Endothelial cell of hepatic sinusoid (primary cell): Measurements from ENCODE around the gene SDSL.

Experiments
- in situ Hi-C: cut with HindIII; loops from 2 replicates; pipeline ENCODE4 v1.10.0; 2017; ENCODE audit warnings: low sequenced_read_pairs

SDSL gene

GRCh38 chr12:113396200-113396599, 26.0 kb upstream of the SDSL start:
- in situ Hi-C loops, result no loop called here

- in situ Hi-C loops, result no loop called here
Observed at GRCh38 chr12:113396828-113397496, 25.2 kb upstream of the SDSL start.

- in situ Hi-C loops, result no loop called here
Observed at GRCh38 chr12:113397497-113398197, 24.5 kb upstream of the SDSL start.

- in situ Hi-C loops, result no loop called here
Observed at GRCh38 chr12:113398346-113399290, 23.6 kb upstream of the SDSL start.

- in situ Hi-C loops, result no loop called here
Observed at GRCh38 chr12:113399490-113399889, 22.7 kb upstream of the SDSL start.

DNA sequence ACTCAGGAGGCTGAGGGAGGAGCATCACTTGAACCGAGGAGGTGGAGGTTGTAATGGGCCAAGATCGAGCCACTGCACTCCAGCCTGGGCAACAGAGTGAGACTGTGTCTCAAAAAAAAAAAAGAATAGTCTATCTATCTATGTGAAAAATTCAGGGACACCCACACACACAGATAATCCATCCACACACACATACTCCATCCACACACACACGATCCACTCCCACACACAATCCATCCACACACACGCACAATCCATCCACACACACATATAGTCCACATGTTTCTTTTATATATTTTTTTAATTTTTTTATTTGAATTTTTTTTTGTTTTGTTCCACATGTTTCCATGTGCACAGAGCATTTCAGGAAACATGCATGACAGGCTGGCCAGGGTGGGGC, 21.8 kb upstream of the SDSL start:
- in situ Hi-C loops, result no loop called here

DNA sequence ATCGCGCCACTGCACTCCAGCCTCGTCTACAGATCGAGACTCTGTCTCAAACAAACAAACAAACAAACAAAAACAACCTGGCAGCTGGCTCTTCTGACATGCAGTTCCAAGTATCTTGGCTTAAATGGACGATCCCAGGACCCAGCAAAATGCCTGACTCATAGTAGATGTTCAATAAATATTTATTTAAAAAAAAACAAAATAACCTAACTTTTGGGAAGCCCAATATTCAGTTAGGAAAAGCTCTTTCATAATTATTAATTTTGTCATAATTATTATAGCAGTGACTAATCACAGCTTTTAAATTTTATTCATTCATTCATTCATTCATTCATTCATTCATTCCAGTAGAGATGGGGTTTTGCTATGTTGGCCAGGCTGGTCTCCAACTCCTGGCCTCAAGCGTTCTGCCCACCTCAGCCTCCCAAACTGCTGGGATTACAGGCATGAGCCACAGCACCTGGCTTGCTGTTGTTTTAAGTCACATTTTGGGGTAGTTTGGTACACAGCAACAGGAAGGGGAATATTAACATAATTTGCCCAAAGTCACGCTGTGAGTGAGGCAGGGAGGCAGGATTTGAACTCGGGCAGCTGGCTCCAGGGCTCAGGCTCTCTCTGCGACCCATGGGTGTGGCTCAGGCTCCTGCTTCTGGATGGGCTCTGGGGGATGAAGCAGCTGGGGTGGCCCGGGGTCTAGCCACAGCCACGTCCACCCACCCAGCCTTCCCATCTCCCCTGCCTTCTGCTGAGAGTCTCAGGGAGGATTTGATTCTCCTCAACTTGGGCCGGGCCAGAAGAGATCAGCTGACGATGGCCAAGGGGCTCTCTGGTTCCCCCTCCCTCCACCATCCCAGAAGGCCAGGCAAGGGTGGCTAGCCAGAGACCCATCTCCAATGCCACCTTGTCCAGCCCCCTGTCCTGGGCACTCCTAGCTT, 20.8 kb upstream of the SDSL start:
- in situ Hi-C loops, result no loop called here

GRCh38 chr12:113402586-113403260, 19.5 kb upstream of the SDSL start:
- in situ Hi-C loops, result no loop called here

DNA sequence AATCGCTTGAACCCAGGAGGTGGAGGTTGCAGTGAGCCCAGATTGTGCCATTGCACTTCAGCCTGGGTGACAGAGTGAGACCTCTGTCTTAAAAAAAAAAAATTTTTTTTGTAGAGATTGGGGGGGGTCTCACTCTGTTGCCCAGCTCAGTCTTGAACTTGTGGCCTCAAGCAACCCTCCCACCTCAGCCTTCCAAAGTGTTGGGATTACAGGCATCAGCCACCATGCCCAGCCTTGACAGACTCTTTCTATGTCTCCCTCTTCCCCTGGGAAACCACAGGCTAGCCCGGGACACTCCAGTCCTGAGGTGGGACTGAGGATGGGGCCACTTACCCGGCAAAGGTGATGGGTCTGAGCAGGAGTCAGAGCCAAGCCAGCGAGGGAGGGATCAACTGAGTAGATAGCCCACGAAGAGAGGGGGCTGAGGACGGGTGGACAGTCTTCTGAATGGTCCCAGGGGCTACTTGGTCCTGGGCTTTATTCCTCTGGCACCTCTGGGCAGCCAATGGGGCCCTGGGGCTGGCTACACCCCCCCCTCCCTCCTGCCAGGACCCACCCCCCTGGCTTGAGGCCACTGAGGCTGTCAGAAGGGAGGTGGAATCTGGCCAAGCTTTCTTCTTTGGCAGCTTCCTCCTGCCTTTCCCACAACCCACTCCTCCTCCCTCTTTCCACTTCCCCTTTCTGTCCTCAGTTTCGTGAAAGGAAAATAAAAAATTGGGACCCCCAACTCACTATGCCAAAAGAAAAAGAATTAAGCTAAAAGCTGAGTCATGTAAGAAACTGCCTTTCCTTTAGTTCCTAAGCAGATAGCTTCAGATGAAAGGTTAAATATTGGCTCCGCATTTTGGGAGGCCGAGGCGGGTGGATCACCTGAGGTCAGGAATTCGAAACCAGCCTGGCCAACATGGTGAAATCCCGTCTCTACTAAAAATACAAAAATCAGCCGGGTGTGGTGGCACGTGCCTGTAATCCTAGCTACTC, 18.5 kb upstream of the SDSL start, which contains the start of gene SDS:
TSS of gene SDS (minus strand) at position 453 of the 981 bp plus-strand sequence. CDS start 4,179 bp downstream, outside the sequence.
- in situ Hi-C loops, result no loop called here

- in situ Hi-C loops, result loop anchor here (5.0 kb wide), 3 partner anchors 43 to 213 kb away; no protein-coding TSS in a partner anchor
Observed at GRCh38 chr12:113405694-113406093, 16.5 kb upstream of the SDSL start.

- in situ Hi-C loops, result loop anchor here (5.0 kb wide), 3 partner anchors 46 to 216 kb away; no protein-coding TSS in a partner anchor
Observed at GRCh38 chr12:113407931-113408600, 14.1 kb upstream of the SDSL start.

GRCh38 chr12:113408756-113409298, 13.4 kb upstream of the SDSL start:
- in situ Hi-C loops, result loop anchor here (5.0 kb wide), 3 partner anchors 47 to 217 kb away; no protein-coding TSS in a partner anchor

DNA sequence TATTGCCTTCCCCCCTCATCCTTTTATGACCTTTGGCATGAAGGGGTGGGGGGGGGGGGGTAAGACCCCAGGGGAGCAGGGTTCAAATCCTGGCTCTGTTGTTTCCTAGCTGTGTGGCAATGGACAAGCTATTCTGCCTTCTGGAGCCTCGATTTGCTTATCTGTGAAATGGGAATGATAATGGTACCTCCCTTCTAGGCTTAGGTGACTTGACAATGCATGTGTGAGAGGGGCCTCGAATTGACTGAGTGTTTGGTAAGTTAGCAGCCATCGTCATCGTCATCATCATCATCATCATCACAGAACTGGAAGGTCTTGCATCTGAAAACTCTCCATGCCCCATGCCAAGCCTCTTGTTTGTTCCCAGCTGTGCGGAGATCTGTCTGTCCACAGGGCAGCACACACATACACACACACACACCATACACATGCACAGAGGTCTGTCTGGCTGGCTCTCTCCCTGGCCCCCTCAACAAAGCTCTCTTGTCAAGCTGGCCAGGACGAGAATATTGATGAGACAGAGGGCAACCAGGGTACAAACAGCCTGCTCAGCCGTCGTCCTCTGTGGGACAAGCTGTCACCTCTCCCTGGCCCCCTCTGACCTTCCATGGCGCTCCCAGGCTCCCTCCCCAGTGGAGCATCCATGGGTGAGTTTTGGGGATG, 12.6 kb upstream of the SDSL start:
- in situ Hi-C loops, result loop anchor here (5.0 kb wide), 3 partner anchors 47 to 217 kb away; no protein-coding TSS in a partner anchor

DNA sequence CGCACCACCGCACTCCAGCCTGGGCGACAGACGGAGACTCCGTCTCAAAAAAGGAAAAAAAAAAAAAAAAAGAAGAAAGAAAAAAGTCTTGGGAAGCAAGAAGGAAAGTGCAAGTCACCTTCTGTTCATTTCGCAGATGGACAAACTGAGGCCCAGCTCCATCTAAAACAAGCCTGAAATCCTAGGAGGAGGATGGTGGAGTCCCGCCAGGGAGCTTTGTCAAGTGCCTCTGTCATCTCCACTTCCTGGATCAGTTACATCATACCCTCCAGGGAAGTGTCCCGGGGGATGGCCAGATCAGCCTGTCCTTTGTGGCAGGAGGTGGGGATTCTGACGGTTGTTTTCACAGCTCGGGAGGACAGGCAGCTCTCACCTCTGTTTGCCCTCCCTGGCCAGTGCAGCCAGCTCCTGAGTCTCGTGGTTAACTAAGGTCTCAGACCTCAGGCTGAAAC, 8.7 kb upstream of the SDSL start:
- in situ Hi-C loops, result no loop called here

DNA sequence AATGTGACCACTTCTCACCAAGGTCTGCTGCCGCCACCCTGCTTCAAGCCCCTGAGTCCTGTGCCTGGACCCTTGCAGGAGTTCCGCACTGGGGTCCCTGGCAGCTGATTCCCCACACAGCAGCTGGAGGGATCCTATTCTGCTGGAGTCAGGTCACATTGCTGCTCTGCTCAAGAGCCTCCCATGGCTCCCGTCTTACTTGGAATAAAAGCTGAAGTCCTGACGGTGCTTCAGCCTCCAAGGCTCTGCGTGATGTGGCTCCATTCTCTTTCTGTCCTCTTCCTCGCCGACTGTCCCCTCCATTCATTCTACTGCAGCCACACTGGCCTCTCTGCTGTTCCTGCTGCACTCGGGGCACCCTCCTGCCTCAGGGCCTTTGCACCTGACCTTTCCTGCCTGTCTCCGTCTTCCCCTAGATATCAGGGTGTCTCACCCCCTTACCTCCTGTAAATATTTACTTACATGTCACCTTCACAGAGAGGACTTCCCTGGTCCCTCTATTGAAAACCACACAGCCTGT, 7.6 kb upstream of the SDSL start:
- in situ Hi-C loops, result no loop called here

DNA sequence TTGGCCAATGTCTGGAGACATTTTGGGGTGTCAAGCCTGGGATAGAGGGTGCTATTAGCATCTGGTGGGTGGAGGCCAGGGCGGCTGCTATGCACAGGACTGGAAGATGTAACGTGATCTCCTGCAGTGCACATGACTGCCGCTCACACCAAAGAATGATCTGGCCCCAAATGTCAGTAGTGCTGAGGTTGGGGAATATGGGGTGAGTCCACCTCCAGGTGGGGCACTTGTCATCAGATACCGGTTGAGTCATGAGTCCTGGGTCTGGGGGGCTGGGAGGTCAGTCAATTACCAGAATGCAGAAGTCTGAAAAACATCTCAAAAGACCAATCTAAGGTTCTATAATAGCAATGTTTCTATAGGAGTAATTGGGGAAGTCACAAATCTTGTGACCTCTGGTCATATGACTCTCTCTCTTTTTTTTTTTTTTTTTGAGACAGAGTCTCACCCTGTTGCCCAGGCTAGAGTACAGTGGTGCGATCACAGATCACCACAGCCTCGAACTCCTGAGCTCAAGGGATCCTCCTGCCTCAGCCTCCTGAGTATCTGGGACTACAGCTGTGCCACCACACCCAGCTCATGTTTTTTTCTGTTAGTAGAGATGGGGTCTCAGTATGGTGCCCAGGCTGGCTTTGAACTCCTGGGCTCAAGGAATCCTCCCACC, 6.0 kb upstream of the SDSL start:
- in situ Hi-C loops, result no loop called here
